ENCODE measurements around the gene ICOS. TPM values are rescaled to one million over a fixed set of nuclear protein-coding genes. Genes with fewer than 3 reads are reported as not detected.

ICOS gene
- total and polyA plus RNA-seq, 10 of the 15 experiments (the other 5 are each of a cell fraction or from before 2014, with no cell fraction given): 0.47 to 36.0 (median 0.87) TPM

DNA sequence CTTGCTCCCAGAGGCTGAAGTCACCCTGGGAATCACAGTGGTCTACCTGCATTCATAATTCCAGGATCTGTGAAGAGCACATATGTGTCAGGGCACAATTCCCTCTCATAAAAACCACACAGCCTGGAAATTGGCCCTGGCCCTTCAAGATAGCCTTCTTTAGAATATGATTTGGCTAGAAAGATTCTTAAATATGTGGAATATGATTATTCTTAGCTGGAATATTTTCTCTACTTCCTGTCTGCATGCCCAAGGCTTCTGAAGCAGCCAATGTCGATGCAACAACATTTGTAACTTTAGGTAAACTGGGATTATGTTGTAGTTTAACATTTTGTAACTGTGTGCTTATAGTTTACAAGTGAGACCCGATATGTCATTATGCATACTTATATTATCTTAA lies 24.2 kb downstream of the ICOS start:
- no peaks in the 10 kb centered on the region for H3K79me2 ChIP-seq (ENCODE audit: control insufficient read depth, insufficient read depth, low read length)
- TF ChIP-seq POU2F2 (IDR thresholded peaks at IDR 0.05; ENCODE audit: borderline replicate concordance, low read depth, low read length): no peak
- TF ChIP-seq RCOR1 (conservative IDR thresholded peaks at IDR 0.05; ENCODE audit: low read depth, low read length): no peak
- TF ChIP-seq, protein P1, sequence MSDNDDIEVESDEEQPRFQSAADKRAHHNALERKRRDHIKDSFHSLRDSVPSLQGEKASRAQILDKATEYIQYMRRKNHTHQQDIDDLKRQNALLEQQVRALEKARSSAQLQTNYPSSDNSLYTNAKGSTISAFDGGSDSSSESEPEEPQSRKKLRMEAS (IDR thresholded peaks at IDR 0.05; ENCODE audit: low read depth, low read length): no peak
- no peak for TF ChIP-seq SPI1 (IDR thresholded peaks at IDR 0.05; ENCODE audit: borderline replicate concordance, insufficient read depth, low read depth, low read length)
- no peak for TF ChIP-seq CEBPB (IDR thresholded peaks at IDR 0.05; ENCODE audit: borderline replicate concordance in 1 of 2, low read depth in 2 of 2, low read length in 2 of 2)
- TF ChIP-seq NR2C2 (IDR thresholded peaks at IDR 0.05; ENCODE audit: borderline replicate concordance, control insufficient read depth, insufficient read length, low read depth): no peak
- TF ChIP-seq BMI1 (IDR thresholded peaks at IDR 0.05; ENCODE audit: borderline replicate concordance): no peak
- no peak for TF ChIP-seq TBL1XR1 (IDR thresholded peaks at IDR 0.05; ENCODE audit: low read depth, low read length)
- TF ChIP-seq, protein P2, sequence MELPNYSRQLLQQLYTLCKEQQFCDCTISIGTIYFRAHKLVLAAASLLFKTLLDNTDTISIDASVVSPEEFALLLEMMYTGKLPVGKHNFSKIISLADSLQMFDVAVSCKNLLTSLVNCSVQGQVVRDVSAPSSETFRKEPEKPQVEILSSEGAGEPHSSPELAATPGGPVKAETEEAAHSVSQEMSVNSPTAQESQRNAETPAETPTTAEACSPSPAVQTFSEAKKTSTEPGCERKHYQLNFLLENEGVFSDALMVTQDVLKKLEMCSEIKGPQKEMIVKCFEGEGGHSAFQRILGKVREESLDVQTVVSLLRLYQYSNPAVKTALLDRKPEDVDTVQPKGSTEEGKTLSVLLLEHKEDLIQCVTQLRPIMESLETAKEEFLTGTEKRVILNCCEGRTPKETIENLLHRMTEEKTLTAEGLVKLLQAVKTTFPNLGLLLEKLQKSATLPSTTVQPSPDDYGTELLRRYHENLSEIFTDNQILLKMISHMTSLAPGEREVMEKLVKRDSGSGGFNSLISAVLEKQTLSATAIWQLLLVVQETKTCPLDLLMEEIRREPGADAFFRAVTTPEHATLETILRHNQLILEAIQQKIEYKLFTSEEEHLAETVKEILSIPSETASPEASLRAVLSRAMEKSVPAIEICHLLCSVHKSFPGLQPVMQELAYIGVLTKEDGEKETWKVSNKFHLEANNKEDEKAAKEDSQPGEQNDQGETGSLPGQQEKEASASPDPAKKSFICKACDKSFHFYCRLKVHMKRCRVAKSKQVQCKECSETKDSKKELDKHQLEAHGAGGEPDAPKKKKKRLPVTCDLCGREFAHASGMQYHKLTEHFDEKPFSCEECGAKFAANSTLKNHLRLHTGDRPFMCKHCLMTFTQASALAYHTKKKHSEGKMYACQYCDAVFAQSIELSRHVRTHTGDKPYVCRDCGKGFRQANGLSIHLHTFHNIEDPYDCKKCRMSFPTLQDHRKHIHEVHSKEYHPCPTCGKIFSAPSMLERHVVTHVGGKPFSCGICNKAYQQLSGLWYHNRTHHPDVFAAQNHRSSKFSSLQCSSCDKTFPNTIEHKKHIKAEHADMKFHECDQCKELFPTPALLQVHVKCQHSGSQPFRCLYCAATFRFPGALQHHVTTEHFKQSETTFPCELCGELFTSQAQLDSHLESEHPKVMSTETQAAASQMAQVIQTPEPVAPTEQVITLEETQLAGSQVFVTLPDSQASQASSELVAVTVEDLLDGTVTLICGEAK (IDR thresholded peaks at IDR 0.05; ENCODE audit: borderline replicate concordance): no peak
- no peak for TF ChIP-seq ZSCAN29 (IDR thresholded peaks at IDR 0.05)
- TF ChIP-seq ASH2L (IDR thresholded peaks at IDR 0.05; ENCODE audit: borderline replicate concordance, low read depth): no peak
- TF ChIP-seq, protein P3, sequence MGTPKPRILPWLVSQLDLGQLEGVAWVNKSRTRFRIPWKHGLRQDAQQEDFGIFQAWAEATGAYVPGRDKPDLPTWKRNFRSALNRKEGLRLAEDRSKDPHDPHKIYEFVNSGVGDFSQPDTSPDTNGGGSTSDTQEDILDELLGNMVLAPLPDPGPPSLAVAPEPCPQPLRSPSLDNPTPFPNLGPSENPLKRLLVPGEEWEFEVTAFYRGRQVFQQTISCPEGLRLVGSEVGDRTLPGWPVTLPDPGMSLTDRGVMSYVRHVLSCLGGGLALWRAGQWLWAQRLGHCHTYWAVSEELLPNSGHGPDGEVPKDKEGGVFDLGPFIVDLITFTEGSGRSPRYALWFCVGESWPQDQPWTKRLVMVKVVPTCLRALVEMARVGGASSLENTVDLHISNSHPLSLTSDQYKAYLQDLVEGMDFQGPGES (IDR thresholded peaks at IDR 0.05): no peak
- TF ChIP-seq SMC3 (IDR thresholded peaks at IDR 0.05; ENCODE audit: borderline replicate concordance, low read length): no peak
- TF ChIP-seq, protein P4, sequence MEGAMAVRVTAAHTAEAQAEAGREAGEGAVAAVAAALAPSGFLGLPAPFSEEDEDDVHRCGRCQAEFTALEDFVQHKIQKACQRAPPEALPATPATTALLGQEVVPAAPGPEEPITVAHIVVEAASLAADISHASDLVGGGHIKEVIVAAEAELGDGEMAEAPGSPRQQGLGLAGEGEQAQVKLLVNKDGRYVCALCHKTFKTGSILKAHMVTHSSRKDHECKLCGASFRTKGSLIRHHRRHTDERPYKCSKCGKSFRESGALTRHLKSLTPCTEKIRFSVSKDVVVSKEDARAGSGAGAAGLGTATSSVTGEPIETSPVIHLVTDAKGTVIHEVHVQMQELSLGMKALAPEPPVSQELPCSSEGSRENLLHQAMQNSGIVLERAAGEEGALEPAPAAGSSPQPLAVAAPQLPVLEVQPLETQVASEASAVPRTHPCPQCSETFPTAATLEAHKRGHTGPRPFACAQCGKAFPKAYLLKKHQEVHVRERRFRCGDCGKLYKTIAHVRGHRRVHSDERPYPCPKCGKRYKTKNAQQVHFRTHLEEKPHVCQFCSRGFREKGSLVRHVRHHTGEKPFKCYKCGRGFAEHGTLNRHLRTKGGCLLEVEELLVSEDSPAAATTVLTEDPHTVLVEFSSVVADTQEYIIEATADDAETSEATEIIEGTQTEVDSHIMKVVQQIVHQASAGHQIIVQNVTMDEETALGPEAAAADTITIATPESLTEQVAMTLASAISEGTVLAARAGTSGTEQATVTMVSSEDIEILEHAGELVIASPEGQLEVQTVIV (IDR thresholded peaks at IDR 0.05; ENCODE audit: borderline replicate concordance, partially characterized antibody): no peak
- no peak for TF ChIP-seq CREB1 (IDR thresholded peaks at IDR 0.05; ENCODE audit: low read depth)

More for the DNA sequence above, 24.2 kb downstream of the ICOS start:
- 16% methylated on average over 2 of the region's 2 CpGs for WGBS (ENCODE audit: insufficient coverage, insufficient replicate concordance, low lambda C conversion rate, missing lambda C conversion rate)
- H3K9me3 ChIP-seq (replicated peaks; ENCODE audit: control insufficient read depth, insufficient read depth, low read length): no peaks in the 10 kb centered on the region
- RAD21 ChIA-PET (ENCODE audit: unreplicated experiment): no interaction called here
- POLR2A ChIA-PET: no interaction called here
- CTCF ChIA-PET: no interaction called here
- FAIRE-seq: no peak
- no TSS peak for BruUV-seq (replicated peaks)
- H3K36me3 ChIP-seq (ENCODE audit: control insufficient read depth in 2 of 2, insufficient read depth in 2 of 2, low read length in 1 of 2): no peaks in the 10 kb centered on the region
- H3K27me3 ChIP-seq (replicated peaks in 1 of 2; ENCODE audit: control insufficient read depth in 2 of 2, insufficient read depth in 2 of 2, low read length in 1 of 2): no peaks in the 10 kb centered on the region; a peak in 3 of 4 replicates
- no peak overlapping the region for H3K27ac ChIP-seq (ENCODE audit: control insufficient read depth, insufficient read depth)
- in situ Hi-C loops (cut with MboI) (no loop called here), intact Hi-C loops (cut with micrococcal nuclease; ENCODE audit: unreplicated experiment) (no loop called here)
- ATAC-seq: no peak
- H3K4me1 ChIP-seq (ENCODE audit: control insufficient read depth, insufficient read depth, low read length): no peaks in the 10 kb centered on the region
- SMC1A ChIA-PET (ENCODE audit: uncharacterized antibody, unreplicated experiment): no interaction called here
- no peak overlapping the region for H3K4me2 ChIP-seq (ENCODE audit: control insufficient read depth, insufficient read depth)
- no peak overlapping the region for H2AFZ ChIP-seq (ENCODE audit: control insufficient read depth, low read depth, low read length)
- no peak for DNase-seq (ENCODE audit: low read depth, low spot score)
- no peaks in the 10 kb centered on the region for H4K20me1 ChIP-seq (ENCODE audit: control insufficient read depth, insufficient read depth)
- H3K9ac ChIP-seq (ENCODE audit: control insufficient read depth, insufficient read depth, low read length): no peak overlapping the region
- no peak overlapping the region for H3K4me3 ChIP-seq

Measured in GM12878 (cell line).